IMR-90 (cell line): ENCODE data around the gene STK36. TPM values are rescaled to one million over a fixed set of nuclear protein-coding genes. Genes with fewer than 3 reads are reported as not detected.

ENCODE experiments used
- ATAC-seq: fragments of 200-7000 bp; cut with Tn5 transposase; 2 replicates; pipeline ENCODE4 v1.9.1; 2020; ENCODE audit warnings: low read depth, mild to moderate bottlenecking, moderate library complexity
- BruUV-seq: library from RNA; stranded (reverse); fragments of 400-500 nt; replicated peaks from 2 replicates; lab custom pipeline; 2021; lab: Mats Ljungman, UMichigan
- CTCF ChIA-PET: fragments of 300-600 bp; formaldehyde crosslinking; extraction: SDS; loops from one replicate; lab custom pipeline; 2021; ENCODE audit warnings: antibody characterized with exemption; lab: Yijun Ruan, JAX
- POLR2A ChIA-PET: fragments of 300-600 bp; sonication (Branson Sonifier 250); formaldehyde crosslinking; loops from one replicate; lab custom pipeline; 2022; ENCODE audit warnings: antibody characterized with exemption; ENCODE audit not compliant: unreplicated experiment; lab: Charles Lee
- DNase-seq: peaks from one replicate; pipeline ENCODE4 v3.0.0; 2013
- H2AFZ ChIP-seq: replicated peaks from 2 replicates; pipeline ENCODE3; 2013; ENCODE audit warnings: low read length, mild to moderate bottlenecking; ENCODE audit not compliant: poor library complexity
- H2AK5ac ChIP-seq: 2 replicates; pipeline ENCODE4 v1.6.1; 2013; ENCODE audit warnings: low read depth, low read length, inconsistent platforms
- H2AK9ac ChIP-seq: replicated peaks from 2 replicates; pipeline ENCODE3; 2013; ENCODE audit warnings: mild to moderate bottlenecking, low read depth, low read length, moderate library complexity; ENCODE audit not compliant: poor library complexity
- H2BK120ac ChIP-seq: 2 replicates; pipeline ENCODE4 v1.6.1; 2013; ENCODE audit warnings: low read depth, low read length, inconsistent platforms
- H2BK15ac ChIP-seq: 3 replicates; pipeline ENCODE4 v1.6.1; 2013; ENCODE audit warnings: low read depth, low read length, inconsistent platforms
- H2BK20ac ChIP-seq: 2 replicates; pipeline ENCODE4 v1.6.1; 2013; ENCODE audit warnings: low read depth, mild to moderate bottlenecking, inconsistent platforms, low read length, moderate library complexity
- H2BK5ac ChIP-seq: 2 replicates; pipeline ENCODE4 v1.6.1; 2013; ENCODE audit warnings: mild to moderate bottlenecking, low read depth, low read length, inconsistent platforms; ENCODE audit not compliant: poor library complexity, severe bottlenecking
- H3K14ac ChIP-seq: replicated peaks from 2 replicates; pipeline ENCODE4 v1.6.1; 2013; ENCODE audit warnings: low read depth, low read length, inconsistent platforms
- H3K18ac ChIP-seq: 2 replicates; pipeline ENCODE4 v1.6.1; 2013; ENCODE audit warnings: low read depth, low read length, control low read depth
- H3K23ac ChIP-seq: 2 replicates; pipeline ENCODE4 v1.6.1; 2013; ENCODE audit warnings: low read depth, low read length, inconsistent platforms
- H3K27ac ChIP-seq: 2 replicates; pipeline ENCODE4 v1.5.1; 2013; ENCODE audit warnings: mild to moderate bottlenecking, control low read depth, low read length; ENCODE audit not compliant: insufficient read depth
- H3K27me3 ChIP-seq: 2 replicates; pipeline ENCODE4 v1.6.1; 2013; ENCODE audit warnings: low read length; ENCODE audit not compliant: control insufficient read depth, insufficient read depth
- H3K36me3 ChIP-seq: 2 replicates; pipeline ENCODE4 v1.6.1; 2013; ENCODE audit warnings: low read length, mixed read lengths; ENCODE audit not compliant: control insufficient read depth, insufficient read depth
- H3K4ac ChIP-seq: 2 replicates; pipeline ENCODE4 v1.6.1; 2013; ENCODE audit warnings: low read depth, low read length, inconsistent platforms
- H3K4me1 ChIP-seq: 2 replicates; pipeline ENCODE4 v1.6.1; 2013; ENCODE audit warnings: low read length, mixed read lengths; ENCODE audit not compliant: control insufficient read depth, insufficient read depth
- H3K4me2 ChIP-seq: 2 replicates; pipeline ENCODE4 v1.6.1; 2013; ENCODE audit warnings: low read depth, mild to moderate bottlenecking, control low read depth, low read length, moderate library complexity
- H3K4me3 ChIP-seq: 2 replicates; pipeline ENCODE4 v1.5.1; 2013; ENCODE audit warnings: low read depth, mild to moderate bottlenecking, control low read depth, low read length, moderate library complexity; ENCODE audit not compliant: insufficient read depth
- H3K56ac ChIP-seq: 2 replicates; pipeline ENCODE4 v1.6.1; 2013; ENCODE audit warnings: low read length, inconsistent platforms; ENCODE audit not compliant: insufficient read depth; ENCODE audit errors: extremely low read depth
- H3K79me1 ChIP-seq, 2 experiments: 2 replicates each; pipeline ENCODE4 v1.6.1; 2013; ENCODE audit warnings: low read length in 2 of 2, inconsistent platforms in 1 of 2, low read depth in 1 of 2
- H3K9ac ChIP-seq: 2 replicates; pipeline ENCODE4 v1.6.1; 2013; ENCODE audit warnings: low read depth, low read length, control low read depth
- H3K9me1 ChIP-seq: 2 replicates; pipeline ENCODE4 v1.6.1; 2013; ENCODE audit warnings: low read length, inconsistent platforms; ENCODE audit not compliant: insufficient read depth
- H3K9me3 ChIP-seq: 2 replicates; pipeline ENCODE4 v1.6.1; 2013; ENCODE audit warnings: low read length; ENCODE audit not compliant: control insufficient read depth, insufficient read depth
- H4K20me1 ChIP-seq: 2 replicates; pipeline ENCODE4 v1.6.1; 2013; ENCODE audit warnings: low read length, inconsistent platforms; ENCODE audit not compliant: insufficient read depth
- H4K5ac ChIP-seq: 2 replicates; pipeline ENCODE4 v1.6.1; 2013; ENCODE audit warnings: mild to moderate bottlenecking, low read depth, low read length, control low read depth
- H4K8ac ChIP-seq, 2 experiments: 2 replicates each; pipeline ENCODE4 v1.6.1; 2013; ENCODE audit warnings: low read depth in 2 of 2, low read length in 2 of 2, control low read depth in 1 of 2, inconsistent platforms in 1 of 2
- H4K91ac ChIP-seq: 2 replicates; pipeline ENCODE4 v1.6.1; 2013; ENCODE audit warnings: low read depth, low read length, inconsistent platforms; ENCODE audit not compliant: insufficient read depth
- BHLHE40 ChIP-seq: fragments of 150-350 bp; IDR thresholded peaks from 2 replicates; pipeline ENCODE4 v1.6.1; 2016; ENCODE audit warnings: mild to moderate bottlenecking, low read depth, low read length
- CEBPB ChIP-seq: IDR thresholded peaks from 2 replicates; pipeline ENCODE4 v1.6.1; 2012; ENCODE audit warnings: low read depth, low read length, improper control_type of control experiment
- FOS ChIP-seq: fragments of 150-350 bp; IDR thresholded peaks from 2 replicates; pipeline ENCODE4 v1.6.1; 2016; ENCODE audit warnings: low read depth, low read length
- MAFK ChIP-seq: IDR thresholded peaks from 2 replicates; pipeline ENCODE4 v1.6.1; 2012; ENCODE audit warnings: low read depth, low read length, improper control_type of control experiment
- MAZ ChIP-seq: IDR thresholded peaks from 2 replicates; pipeline ENCODE4 v1.6.1; 2012; ENCODE audit warnings: low read depth, mild to moderate bottlenecking, low read length, improper control_type of control experiment, moderate library complexity, borderline replicate concordance
- MXI1 ChIP-seq: IDR thresholded peaks from 2 replicates; pipeline ENCODE4 v1.6.1; 2012; ENCODE audit warnings: low read depth, mild to moderate bottlenecking, low read length, moderate library complexity, borderline replicate concordance
- RAD21 ChIP-seq: IDR thresholded peaks from 2 replicates; pipeline ENCODE4 v1.6.1; 2012; ENCODE audit warnings: low read length, improper control_type of control experiment
- RFX5 ChIP-seq: IDR thresholded peaks from 2 replicates; pipeline ENCODE4 v1.8.0; 2012; ENCODE audit warnings: low read depth, mild to moderate bottlenecking, low read length, moderate library complexity
- SMC3 ChIP-seq: fragments of 150-350 bp; IDR thresholded peaks from 2 replicates; pipeline ENCODE4 v1.6.1; 2016; ENCODE audit warnings: low read depth, mild to moderate bottlenecking, antibody characterized with exemption, low read length, moderate library complexity
- WGBS, 2 experiments: methylation state at CpG; one replicate each; pipeline versions ENCODE4 v1.1.5 to v1.1.7; 2013; ENCODE audit warnings: missing lambda C conversion rate in 2 of 2; ENCODE audit not compliant: insufficient read length in 1 of 2; ENCODE audit errors: extremely low coverage in 2 of 2; 5-methylcytosine and 5-hydroxymethylcytosine counted together
- dilution Hi-C: fragments of 300-500 bp; cut with HindIII; formaldehyde crosslinking; loops from one replicate; pipeline ENCODE4 v1.14.3; 2018; ENCODE audit warnings: low sequenced_read_pairs; ENCODE audit not compliant: unreplicated experiment
- in situ Hi-C: fragments of 300-500 bp; cut with MboI; formaldehyde crosslinking; loops from 3 replicates; pipeline ENCODE4 v1.14.3; 2019; ENCODE audit warnings: low sequenced_read_pairs, inconsistent platforms, mixed read lengths
- intact Hi-C: fragments of 100-400 bp; cut with micrococcal nuclease; formaldehyde crosslinking; loops from 2 replicates; pipeline ENCODE4 v1.10.0; 2022
- polyA plus RNA-seq, 3 experiments: library from polyadenylated mRNA; depleted of rRNA; stranded (reverse); fragments of >200 nt; gene quantifications; 2 replicates each; pipeline ENCODE4 v1.2.3, GENCODE V29; 2012; ENCODE audit warnings: low replicate concordance in 1 of 3
- total RNA-seq: library from RNA; depleted of rRNA; stranded (reverse); fragments of >200 nt; gene quantifications from 2 replicates; pipeline ENCODE4 v1.2.3, GENCODE V29; 2012
- TF ChIP-seq, protein P1 (sequence below): fragments of 150-350 bp; IDR thresholded peaks from 2 replicates; pipeline ENCODE4 v1.6.1; 2017; ENCODE audit warnings: mild to moderate bottlenecking, antibody characterized with exemption, low read length, low read depth
- TF ChIP-seq, protein P2 (sequence below): fragments of 150-350 bp; IDR thresholded peaks from 2 replicates; pipeline ENCODE4 v1.6.1; 2016; ENCODE audit warnings: low read depth, mild to moderate bottlenecking, low read length, moderate library complexity, borderline replicate concordance
- TF ChIP-seq, protein P3 (sequence below): conservative IDR thresholded peaks from 2 replicates; pipeline ENCODE4 v1.5.1; 2012; ENCODE audit warnings: mild to moderate bottlenecking, low read depth, low read length, improper control_type of control experiment

The STK36 gene
- total and polyA plus RNA-seq, 2 of the 4 experiments (the other 2 are of a cell fraction): 17.6 to 44.5 TPM

DNA sequence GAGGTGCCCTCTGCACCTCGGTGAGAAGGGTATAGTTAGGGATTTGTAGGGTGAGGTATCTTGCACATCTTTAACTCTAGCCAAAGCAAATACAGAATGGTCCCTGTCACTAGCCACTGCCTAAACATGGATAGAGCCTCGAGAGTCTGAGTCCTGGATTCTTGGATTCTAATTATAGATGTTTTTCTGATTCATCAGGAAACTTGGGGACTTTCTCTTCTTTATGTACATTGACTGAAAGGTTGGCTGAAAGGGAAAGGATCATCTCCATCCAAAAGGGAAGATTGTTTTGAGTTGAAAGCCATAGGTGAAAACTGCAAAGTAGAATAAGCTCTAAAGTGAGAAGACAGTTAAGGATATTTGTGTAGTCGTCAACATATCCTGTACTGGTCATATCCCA lies 8.2 kb downstream of the STK36 start:
- BruUV-seq: no TSS peak
- no peak overlapping the region for H3K23ac ChIP-seq
- no peak overlapping the region for H2AFZ ChIP-seq
- H2AK9ac ChIP-seq: no peak overlapping the region
- H3K9ac ChIP-seq: no peak overlapping the region
- TF ChIP-seq SMC3 (no peak), CEBPB (no peak), MAFK (no peak), FOS (no peak), MAZ (no peak), RFX5 (no peak), BHLHE40 (no peak), MXI1 (no peak), RAD21 (no peak)
- TF ChIP-seq, protein P1, sequence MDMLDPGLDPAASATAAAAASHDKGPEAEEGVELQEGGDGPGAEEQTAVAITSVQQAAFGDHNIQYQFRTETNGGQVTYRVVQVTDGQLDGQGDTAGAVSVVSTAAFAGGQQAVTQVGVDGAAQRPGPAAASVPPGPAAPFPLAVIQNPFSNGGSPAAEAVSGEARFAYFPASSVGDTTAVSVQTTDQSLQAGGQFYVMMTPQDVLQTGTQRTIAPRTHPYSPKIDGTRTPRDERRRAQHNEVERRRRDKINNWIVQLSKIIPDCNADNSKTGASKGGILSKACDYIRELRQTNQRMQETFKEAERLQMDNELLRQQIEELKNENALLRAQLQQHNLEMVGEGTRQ: no peak
- TF ChIP-seq, protein P2, sequence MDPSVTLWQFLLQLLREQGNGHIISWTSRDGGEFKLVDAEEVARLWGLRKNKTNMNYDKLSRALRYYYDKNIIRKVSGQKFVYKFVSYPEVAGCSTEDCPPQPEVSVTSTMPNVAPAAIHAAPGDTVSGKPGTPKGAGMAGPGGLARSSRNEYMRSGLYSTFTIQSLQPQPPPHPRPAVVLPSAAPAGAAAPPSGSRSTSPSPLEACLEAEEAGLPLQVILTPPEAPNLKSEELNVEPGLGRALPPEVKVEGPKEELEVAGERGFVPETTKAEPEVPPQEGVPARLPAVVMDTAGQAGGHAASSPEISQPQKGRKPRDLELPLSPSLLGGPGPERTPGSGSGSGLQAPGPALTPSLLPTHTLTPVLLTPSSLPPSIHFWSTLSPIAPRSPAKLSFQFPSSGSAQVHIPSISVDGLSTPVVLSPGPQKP: no peak
- TF ChIP-seq, protein P3, sequence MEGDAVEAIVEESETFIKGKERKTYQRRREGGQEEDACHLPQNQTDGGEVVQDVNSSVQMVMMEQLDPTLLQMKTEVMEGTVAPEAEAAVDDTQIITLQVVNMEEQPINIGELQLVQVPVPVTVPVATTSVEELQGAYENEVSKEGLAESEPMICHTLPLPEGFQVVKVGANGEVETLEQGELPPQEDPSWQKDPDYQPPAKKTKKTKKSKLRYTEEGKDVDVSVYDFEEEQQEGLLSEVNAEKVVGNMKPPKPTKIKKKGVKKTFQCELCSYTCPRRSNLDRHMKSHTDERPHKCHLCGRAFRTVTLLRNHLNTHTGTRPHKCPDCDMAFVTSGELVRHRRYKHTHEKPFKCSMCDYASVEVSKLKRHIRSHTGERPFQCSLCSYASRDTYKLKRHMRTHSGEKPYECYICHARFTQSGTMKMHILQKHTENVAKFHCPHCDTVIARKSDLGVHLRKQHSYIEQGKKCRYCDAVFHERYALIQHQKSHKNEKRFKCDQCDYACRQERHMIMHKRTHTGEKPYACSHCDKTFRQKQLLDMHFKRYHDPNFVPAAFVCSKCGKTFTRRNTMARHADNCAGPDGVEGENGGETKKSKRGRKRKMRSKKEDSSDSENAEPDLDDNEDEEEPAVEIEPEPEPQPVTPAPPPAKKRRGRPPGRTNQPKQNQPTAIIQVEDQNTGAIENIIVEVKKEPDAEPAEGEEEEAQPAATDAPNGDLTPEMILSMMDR: no peak
- no peak overlapping the region for H4K91ac ChIP-seq
- H3K9me1 ChIP-seq: no peaks in the 10 kb centered on the region
- H2AK5ac ChIP-seq: no peak overlapping the region
- H3K79me1 ChIP-seq: no peaks in the 10 kb centered on the region
- peaks cover 25% of the 10 kb centered on the region for H3K36me3 ChIP-seq
- H3K27ac ChIP-seq: no peak overlapping the region
- no peak overlapping the region for H4K5ac ChIP-seq
- H3K4me3 ChIP-seq: no peak overlapping the region
- no peak overlapping the region for H3K18ac ChIP-seq
- H3K56ac ChIP-seq: no peak overlapping the region
- DNase-seq (no peak), ATAC-seq (no peak)
- no peak overlapping the region for H3K4me2 ChIP-seq
- POLR2A ChIA-PET: no interaction called here
- no peak overlapping the region for H3K14ac ChIP-seq
- H4K20me1 ChIP-seq: no peaks in the 10 kb centered on the region
- in situ Hi-C loops: loop anchor here (10.0 kb wide), 1 partner anchor 165 kb away; no protein-coding TSS in a partner anchor
- H3K9me3 ChIP-seq: no peaks in the 10 kb centered on the region
- no peak overlapping the region for H2BK15ac ChIP-seq
- dilution Hi-C loops: no loop called here
- no peaks in the 10 kb centered on the region for H3K27me3 ChIP-seq
- intact Hi-C loops: no loop called here
- no peak overlapping the region for H3K4ac ChIP-seq
- WGBS, 2 experiments: no CpG with 5 or more reads among the region's 3 CpGs
- H3K4me1 ChIP-seq: no peaks in the 10 kb centered on the region
- no peak overlapping the region for H2BK120ac ChIP-seq
- CTCF ChIA-PET: no interaction called here
- H4K8ac ChIP-seq: no peak overlapping the region
- no peak overlapping the region for H2BK20ac ChIP-seq
- no peak overlapping the region for H2BK5ac ChIP-seq
